WTC11 (cell line): ENCODE measurements around the gene COL5A1. TPM values are rescaled to one million over a fixed set of nuclear protein-coding genes. Genes with fewer than 3 reads are reported as not detected.

ENCODE experiments used
- ATAC-seq: fragments of 200-7000 bp; cut with Tn5 transposase; 2 replicates; pipeline ENCODE4 v1.10.0; 2021; ENCODE audit warnings: mild to moderate bottlenecking, moderate library complexity
- CTCF ChIA-PET: fragments of 300-600 bp; sonication (Branson Sonifier 250); formaldehyde crosslinking; loops from one replicate; lab custom pipeline; 2021; ENCODE audit warnings: antibody characterized with exemption; lab: Charles Lee
- POLR2A ChIA-PET: fragments of 350-600 bp; sonication (Branson Sonifier 250); formaldehyde crosslinking; loops from one replicate; lab custom pipeline; 2021; ENCODE audit warnings: antibody characterized with exemption; lab: Charles Lee
- DNase-seq: peaks from one replicate; pipeline ENCODE4 v3.0.0; 2021; ENCODE audit warnings: low spot score
- H3K27ac Mint-ChIP-seq: 2 replicates; pipeline ENCODE4 v1.8.0; 2021; ENCODE audit warnings: mixed read lengths
- H3K27me3 Mint-ChIP-seq: 2 replicates; pipeline ENCODE4 v1.8.0; 2021; ENCODE audit warnings: low read depth, mild to moderate bottlenecking, moderate library complexity, mixed read lengths
- H3K36me3 Mint-ChIP-seq: 2 replicates; pipeline ENCODE4 v1.8.0; 2021; ENCODE audit warnings: mixed read lengths
- H3K4me1 Mint-ChIP-seq: 2 replicates; pipeline ENCODE4 v1.8.0; 2022; ENCODE audit warnings: mixed read lengths
- H3K4me3 Mint-ChIP-seq: 2 replicates; pipeline ENCODE4 v1.8.0; 2021; ENCODE audit warnings: mild to moderate bottlenecking, moderate library complexity, mixed read lengths
- H3K9me3 Mint-ChIP-seq: 2 replicates; pipeline ENCODE4 v1.8.0; 2021; ENCODE audit warnings: mixed read lengths
- ARID4B ChIP-seq: sonication (generic); formaldehyde crosslinking; IDR thresholded peaks from 2 replicates; pipeline ENCODE4 v1.8.0; 2023; ENCODE audit warnings: missing genetic modification reagents, mild to moderate bottlenecking, borderline replicate concordance
- ATF1 ChIP-seq: sonication (generic); formaldehyde crosslinking; IDR thresholded peaks from 2 replicates; pipeline ENCODE4 v1.8.1; 2023; ENCODE audit warnings: mild to moderate bottlenecking, moderate library complexity, missing genetic modification reagents
- CBFB ChIP-seq: sonication (generic); formaldehyde crosslinking; IDR thresholded peaks from 2 replicates; pipeline ENCODE4 v1.8.1; 2022; ENCODE audit warnings: mild to moderate bottlenecking, low read depth, missing genetic modification reagents
- EMX1 ChIP-seq: fragments of 250-450 bp; sonication (Bioruptor Pico); IDR thresholded peaks from 2 replicates; pipeline ENCODE4 v1.8.0; 2021; ENCODE audit warnings: mild to moderate bottlenecking
- ERG ChIP-seq: fragments of 250-450 bp; sonication (Bioruptor Pico); IDR thresholded peaks from 2 replicates; pipeline ENCODE4 v1.8.0; 2021; ENCODE audit warnings: mild to moderate bottlenecking
- FOXJ3 ChIP-seq: sonication (generic); formaldehyde crosslinking; IDR thresholded peaks from 2 replicates; pipeline ENCODE4 v1.9.0; 2021; ENCODE audit warnings: missing genetic modification reagents, mild to moderate bottlenecking, borderline replicate concordance
- HMGXB4 ChIP-seq: sonication (generic); formaldehyde crosslinking; IDR thresholded peaks from 2 replicates; pipeline ENCODE4 v1.8.1; 2023; ENCODE audit warnings: mild to moderate bottlenecking, moderate library complexity, missing genetic modification reagents
- IRF2 ChIP-seq: sonication (generic); formaldehyde crosslinking; IDR thresholded peaks from 2 replicates; pipeline ENCODE4 v1.8.0; 2022; ENCODE audit warnings: low read depth, missing genetic modification reagents, borderline replicate concordance
- NFYB ChIP-seq: sonication (generic); formaldehyde crosslinking; conservative IDR thresholded peaks from 2 replicates; pipeline ENCODE4 v1.8.0; 2022; ENCODE audit warnings: low read depth, missing genetic modification reagents
- NR3C1 ChIP-seq: sonication (generic); formaldehyde crosslinking; conservative IDR thresholded peaks from 2 replicates; pipeline ENCODE4 v1.8.1; 2023; ENCODE audit warnings: low read depth, mild to moderate bottlenecking, missing genetic modification reagents
- PRDM15 ChIP-seq: sonication (generic); formaldehyde crosslinking; IDR thresholded peaks from 2 replicates; pipeline ENCODE4 v1.8.0; 2022; ENCODE audit warnings: missing genetic modification reagents
- STAT6 ChIP-seq: sonication (generic); formaldehyde crosslinking; conservative IDR thresholded peaks from 2 replicates; pipeline ENCODE4 v1.8.1; 2023; ENCODE audit warnings: mild to moderate bottlenecking, low read depth, missing genetic modification reagents, moderate library complexity
- TCF7 ChIP-seq: sonication (generic); formaldehyde crosslinking; IDR thresholded peaks from 2 replicates; pipeline ENCODE4 v1.8.0; 2022; ENCODE audit warnings: mild to moderate bottlenecking, low read depth, missing genetic modification reagents, moderate library complexity
- ZNF396 ChIP-seq: fragments of 250-450 bp; sonication (Bioruptor Pico); IDR thresholded peaks from 2 replicates; pipeline ENCODE4 v1.8.0; 2021; ENCODE audit warnings: mild to moderate bottlenecking, moderate library complexity, borderline replicate concordance
- ZNF512 ChIP-seq: sonication (generic); formaldehyde crosslinking; IDR thresholded peaks from 2 replicates; pipeline ENCODE4 v1.8.1; 2022; ENCODE audit warnings: missing genetic modification reagents, borderline replicate concordance
- total RNA-seq: library from RNA; stranded (reverse); gene quantifications from 3 replicates; pipeline ENCODE4 v1.2.3, GENCODE V29; 2021

Gene COL5A1
- total RNA-seq, 1 experiment from 2014 or later: 13.5 TPM

GRCh38 chr9:134730011-134730760 is 88.6 kb downstream of the COL5A1 start:
- TF ChIP-seq ARID4B: no peak
- TF ChIP-seq CBFB (CRISPR knock-in tag): no peak
- no peak for TF ChIP-seq EMX1 (CRISPR knock-in tag)
- no peak for TF ChIP-seq ZNF512 (CRISPR knock-in tag)
- no peak for TF ChIP-seq STAT6
- no peak for TF ChIP-seq NR3C1 (CRISPR knock-in tag)
- TF ChIP-seq ERG (CRISPR knock-in tag): no peak
- TF ChIP-seq, all 79 proteins: peak for 0
- ATAC-seq (no peak), DNase-seq (no peak)
- POLR2A ChIA-PET: no interaction called here
- Mint-ChIP-seq H3K9me3 (peaks cover 6% of the 10 kb centered on the region), H3K4me1 (no peaks in the 10 kb centered on the region), H3K36me3 (peaks cover 13% of the 10 kb centered on the region), H3K27me3 (no peaks in the 10 kb centered on the region), H3K4me3 (no peak overlapping the region), H3K27ac (no peak overlapping the region)
- CTCF ChIA-PET: no interaction called here

GRCh38 chr9:134730761-134731496 is 89.3 kb downstream of the COL5A1 start:
- Mint-ChIP-seq H3K4me1 (no peaks in the 10 kb centered on the region), H3K36me3 (peaks cover 13% of the 10 kb centered on the region), H3K27me3 (no peaks in the 10 kb centered on the region), H3K9me3 (peaks cover 6% of the 10 kb centered on the region), H3K27ac (no peak overlapping the region), H3K4me3 (no peak overlapping the region)
- POLR2A ChIA-PET: no interaction called here
- DNase-seq: no peak
- CTCF ChIA-PET: interaction anchor here (0.9 kb wide), 1 partner anchor 12 kb away, joined by 3 read pairs; no protein-coding TSS in a partner anchor
- TF ChIP-seq HMGXB4 (CRISPR knock-in tag): no peak
- no peak for TF ChIP-seq ATF1 (CRISPR knock-in tag)
- TF ChIP-seq FOXJ3 (CRISPR knock-in tag): no peak
- TF ChIP-seq PRDM15 (CRISPR knock-in tag): no peak
- TF ChIP-seq ZNF396 (CRISPR knock-in tag): no peak
- TF ChIP-seq TCF7 (CRISPR knock-in tag): no peak
- no peak for TF ChIP-seq IRF2 (CRISPR knock-in tag)
- no peak for TF ChIP-seq NFYB (CRISPR knock-in tag)
- ATAC-seq: no peak
